GM19468 (cell line): Measurements from ENCODE around the gene DCLK1.

Experiments used
- ATAC-seq: cut with Tn5 transposase; IDR thresholded peaks from one replicate; pipeline ENCODE4 v1.9.1; 2021; ENCODE audit warnings: mild to moderate bottlenecking, moderate library complexity, moderate number of reproducible peaks; ENCODE audit not compliant: unreplicated experiment; ENCODE audit errors: extremely low read depth

The DCLK1 gene

DNA sequence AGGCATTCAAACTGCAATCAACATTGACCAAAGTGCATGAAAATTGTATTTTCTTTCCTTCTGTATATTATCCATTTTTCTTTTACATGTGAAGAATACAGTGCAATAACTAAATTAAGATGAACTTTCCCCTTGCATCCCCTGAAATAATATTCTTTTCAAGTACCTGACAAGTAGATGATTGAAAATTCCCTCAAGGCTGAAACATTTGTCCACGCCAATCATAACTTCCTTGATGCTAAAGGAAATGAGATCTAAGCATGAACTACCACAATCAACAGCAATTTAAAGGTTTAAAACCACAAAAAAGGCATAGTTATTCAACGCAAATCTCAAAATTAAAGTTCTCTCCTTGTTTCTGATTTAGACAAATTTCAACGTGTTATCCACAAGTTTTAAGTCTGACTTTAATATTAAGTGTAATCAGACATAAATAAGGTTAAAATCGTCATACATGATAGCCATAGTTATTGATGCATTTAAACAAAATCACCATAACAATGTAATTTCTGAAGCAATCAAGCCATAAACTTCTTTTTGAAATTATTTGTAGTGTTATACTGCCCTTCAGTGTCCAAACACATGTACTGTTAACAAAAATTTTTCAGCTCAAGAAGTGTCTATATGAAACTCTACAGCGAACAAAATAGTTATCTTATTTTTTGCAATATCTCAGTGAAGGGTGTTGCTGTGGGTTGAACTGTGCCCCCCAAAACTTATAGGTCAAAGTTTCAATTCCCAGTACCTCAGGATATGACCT lies 169.5 kb downstream of the DCLK1 start:
- no peak for ATAC-seq

DNA sequence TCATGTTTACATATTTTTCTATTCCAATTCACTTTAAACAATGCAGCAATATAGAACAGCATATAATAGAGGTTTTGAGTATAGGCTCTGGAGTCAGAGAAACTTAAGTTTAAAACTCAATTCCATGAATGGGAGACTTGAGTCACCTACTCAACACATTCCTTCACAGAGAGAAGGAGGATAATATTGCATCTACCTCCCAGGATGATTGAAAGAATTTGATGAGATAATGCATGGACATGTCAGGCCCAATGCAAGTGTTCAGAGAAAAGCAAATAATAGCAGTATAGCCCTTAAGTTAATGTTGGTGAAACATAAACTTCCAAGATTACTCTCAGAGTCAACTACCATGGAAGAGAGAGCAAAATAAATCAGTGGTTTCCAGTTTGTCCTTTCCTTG lies 170.2 kb downstream of the DCLK1 start:
- ATAC-seq, result no peak

DNA sequence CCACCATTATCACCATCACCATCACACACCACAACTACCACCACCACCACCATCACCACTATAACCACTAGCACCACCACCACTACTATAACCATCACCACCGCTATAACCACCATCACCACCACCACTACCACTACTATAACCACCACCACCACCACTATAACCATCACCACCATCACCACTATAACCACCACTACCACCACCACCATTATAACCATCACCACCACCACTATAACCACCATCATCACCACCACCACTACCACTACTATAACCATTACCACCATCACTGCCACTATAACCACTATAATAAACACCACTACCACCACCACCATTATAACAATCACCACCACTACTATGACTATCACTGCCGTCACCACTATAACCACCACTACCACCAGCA lies 173.2 kb downstream of the DCLK1 start:
- ATAC-seq, result no peak

DNA sequence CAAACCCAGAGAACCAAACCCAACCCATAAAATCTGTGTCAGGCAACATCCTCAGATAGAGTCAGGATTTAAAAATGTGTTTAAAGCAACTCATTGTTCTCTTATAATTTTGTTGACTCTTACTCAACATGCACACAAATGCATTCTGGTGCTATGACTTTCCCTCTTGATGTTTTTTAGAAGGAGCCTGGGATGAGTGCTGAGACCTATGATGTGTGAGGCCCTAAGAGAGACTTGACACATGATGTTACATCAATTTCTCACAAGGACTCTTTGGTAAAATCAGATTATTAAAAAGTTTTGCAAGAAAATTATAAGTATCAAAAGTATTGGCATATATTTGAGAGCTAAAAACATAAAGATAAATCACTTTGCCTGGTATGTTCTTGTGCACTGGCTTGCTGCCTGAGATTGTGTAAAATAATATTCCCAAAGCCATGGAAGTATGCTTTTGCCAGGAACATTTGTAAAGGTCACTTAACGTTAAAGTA lies 173.9 kb downstream of the DCLK1 start:
- ATAC-seq, result no peak

DNA sequence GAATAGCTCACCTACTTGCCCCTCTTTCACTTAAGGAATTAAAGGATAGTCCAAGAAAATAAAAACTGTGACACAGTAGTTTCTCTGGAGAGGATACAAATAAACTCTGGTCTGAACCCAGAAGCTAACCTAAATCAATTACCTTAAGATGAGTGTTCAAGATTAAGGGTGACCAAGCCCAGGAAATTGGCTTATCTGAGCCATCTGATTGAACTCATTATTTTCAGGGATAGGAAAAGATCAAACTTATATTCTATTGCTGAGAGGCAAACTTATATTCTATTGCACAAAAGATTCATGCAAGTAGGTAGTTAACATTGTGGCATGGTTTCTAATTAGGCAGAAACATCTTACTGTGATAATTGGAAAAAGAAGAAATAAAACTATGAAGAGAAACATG lies 175.1 kb downstream of the DCLK1 start:
- no peak for ATAC-seq

DNA sequence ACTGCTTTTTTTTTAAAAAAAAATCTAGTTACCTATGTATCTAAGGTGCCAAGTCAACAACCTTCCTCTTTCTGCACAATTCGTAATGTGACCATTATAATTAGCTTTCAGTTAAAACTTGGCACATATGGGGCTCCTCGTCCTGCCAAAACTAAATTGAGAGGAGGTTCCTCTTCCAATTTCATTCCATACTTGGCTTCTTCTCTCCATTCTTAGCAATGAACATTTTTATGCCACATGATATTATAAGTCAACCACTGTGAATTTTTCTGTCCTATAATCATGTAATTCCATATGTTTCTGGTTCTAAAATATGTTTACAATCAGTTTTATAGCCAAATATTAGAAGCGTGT lies 177.0 kb downstream of the DCLK1 start:
- ATAC-seq, result no peak

DNA sequence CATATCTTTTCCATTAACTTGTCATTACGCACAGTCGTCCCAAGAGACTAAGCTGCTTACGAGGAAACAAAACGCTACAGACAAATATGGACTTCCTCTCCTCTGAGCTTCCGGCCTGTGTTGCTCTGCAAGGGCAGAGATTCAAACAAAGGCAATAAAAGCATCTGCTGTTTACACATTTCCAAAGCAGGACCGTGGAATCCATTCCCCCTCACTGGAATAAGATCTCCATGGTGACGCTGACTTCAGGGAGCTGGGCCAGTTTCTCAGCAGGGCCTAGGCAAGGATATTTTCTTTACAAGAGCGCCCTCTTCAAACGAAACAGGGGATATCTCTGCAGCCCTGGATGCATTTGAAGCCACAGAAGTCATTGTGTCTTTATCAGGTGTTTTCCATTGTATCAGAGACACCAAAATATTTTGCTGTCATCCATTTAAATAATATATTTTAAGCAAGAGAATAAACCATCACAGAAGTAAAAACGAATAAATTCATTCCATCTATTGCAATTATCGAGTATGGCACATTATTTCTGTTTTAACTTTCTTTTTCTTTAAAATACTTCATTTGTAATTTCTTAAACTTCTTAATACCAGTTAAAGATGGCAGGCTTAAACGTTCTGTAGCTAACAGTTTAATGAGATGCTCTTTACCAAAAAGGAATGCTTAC lies 177.5 kb downstream of the DCLK1 start:
- ATAC-seq, result no peak

DNA sequence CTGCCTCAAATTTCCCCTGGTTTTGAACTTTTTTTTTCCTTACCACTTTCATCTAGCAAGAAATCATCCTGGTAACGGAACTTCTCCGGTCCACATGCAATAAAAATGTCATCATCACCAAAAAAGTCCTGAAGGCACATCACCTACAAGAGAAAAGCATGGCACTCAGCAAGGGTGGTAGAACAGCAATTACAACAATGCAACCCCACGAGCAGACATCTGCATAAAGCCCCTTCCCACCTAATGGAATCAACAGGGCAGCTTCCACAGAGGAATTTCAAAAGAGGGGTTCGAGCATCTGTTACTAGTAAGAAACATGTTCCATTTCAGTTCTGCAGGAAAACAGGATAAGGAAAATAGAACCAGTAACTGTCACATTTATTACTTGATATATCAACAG lies 183.9 kb downstream of the DCLK1 start:
- ATAC-seq, result no peak

DNA sequence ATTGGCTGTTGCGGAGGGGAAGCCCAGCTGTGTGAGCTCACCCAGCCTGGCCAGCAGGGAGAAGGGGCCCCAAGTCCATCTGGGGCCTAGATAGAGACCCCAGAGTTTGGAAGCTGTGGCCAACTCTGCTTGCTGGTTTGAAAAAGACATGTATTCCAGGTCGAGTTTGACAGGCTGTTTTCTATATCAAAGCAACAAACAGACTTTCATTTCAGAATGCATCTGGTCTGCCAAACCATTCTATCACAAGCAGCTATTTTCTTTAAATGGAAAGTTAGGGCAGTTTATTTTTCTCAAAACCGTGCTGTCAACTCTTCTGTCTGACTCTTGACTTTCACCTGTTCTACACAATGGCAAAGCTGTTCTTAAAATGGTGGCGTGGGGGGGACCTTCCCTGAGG lies 185.8 kb downstream of the DCLK1 start:
- no peak for ATAC-seq

DNA sequence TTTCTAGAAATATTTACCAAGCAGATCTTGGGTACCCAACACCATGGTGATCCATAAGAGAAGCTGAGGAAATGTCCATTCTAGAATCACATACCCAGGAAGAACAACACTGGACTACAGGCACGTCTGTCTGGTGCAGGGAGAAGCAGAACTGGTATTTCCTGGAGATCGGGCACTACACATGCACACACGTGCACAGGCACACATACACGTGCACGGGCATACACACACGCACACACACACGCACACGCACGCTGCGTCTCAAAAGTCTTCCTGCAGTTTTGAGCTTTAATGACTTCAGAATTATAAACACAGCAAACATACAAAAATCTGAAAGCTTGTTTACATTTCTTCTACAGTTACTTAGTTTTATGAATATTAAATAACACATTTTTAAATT lies 189.8 kb downstream of the DCLK1 start:
- ATAC-seq, result no peak

DNA sequence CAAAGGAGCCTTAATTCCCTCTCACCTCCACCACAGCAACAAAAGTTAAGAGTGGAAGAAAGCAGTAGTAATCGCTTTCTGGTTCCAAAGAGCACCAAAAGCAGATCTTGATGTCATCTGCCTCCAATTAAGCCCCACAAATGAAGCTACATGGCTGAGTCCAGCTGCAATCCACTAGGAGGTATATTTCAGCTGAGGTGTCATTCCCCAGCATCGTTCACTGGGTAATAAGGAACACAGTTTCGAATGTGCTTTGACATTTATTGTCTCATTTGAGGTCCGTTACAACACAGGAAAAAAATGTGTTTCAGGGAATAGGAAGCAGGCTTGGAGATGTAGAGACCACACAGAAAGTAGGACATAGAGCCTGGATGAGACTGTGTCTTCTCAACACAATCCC lies 190.4 kb downstream of the DCLK1 start:
- ATAC-seq, result no peak

DNA sequence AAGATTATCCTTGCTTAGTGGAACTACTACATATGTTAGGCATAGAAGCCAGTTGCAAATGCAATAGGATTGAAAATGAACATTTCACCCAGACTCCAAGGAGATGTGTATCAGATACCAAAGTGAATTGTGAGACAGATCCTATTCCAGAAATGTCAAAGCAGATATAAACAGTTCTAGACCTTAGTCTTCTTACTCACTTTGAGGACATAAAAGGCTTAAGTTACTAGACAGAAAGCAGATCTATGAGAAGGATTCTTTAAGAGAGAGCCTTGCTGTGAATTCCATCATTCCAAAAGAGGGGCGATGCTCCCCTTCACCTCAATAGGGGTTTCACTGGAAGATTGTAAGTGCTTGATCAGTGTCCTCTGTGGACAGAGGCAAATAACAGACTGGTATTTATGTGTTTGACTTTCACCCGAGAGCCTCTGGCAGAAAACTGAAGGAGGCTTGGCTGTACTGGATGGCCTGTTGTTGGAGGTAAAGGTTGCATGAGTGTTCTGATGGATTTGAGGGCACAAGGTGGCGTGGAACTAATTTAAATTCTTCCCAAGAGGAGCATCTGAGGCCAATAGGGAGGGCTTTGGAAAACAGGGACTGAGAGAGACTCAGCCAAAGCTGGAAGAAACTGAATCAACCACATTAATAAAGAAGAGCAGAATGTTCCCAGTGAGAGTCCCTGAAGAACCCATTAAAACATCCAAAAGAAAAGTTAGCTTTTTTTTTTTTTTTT lies 194.8 kb downstream of the DCLK1 start:
- no peak for ATAC-seq

DNA sequence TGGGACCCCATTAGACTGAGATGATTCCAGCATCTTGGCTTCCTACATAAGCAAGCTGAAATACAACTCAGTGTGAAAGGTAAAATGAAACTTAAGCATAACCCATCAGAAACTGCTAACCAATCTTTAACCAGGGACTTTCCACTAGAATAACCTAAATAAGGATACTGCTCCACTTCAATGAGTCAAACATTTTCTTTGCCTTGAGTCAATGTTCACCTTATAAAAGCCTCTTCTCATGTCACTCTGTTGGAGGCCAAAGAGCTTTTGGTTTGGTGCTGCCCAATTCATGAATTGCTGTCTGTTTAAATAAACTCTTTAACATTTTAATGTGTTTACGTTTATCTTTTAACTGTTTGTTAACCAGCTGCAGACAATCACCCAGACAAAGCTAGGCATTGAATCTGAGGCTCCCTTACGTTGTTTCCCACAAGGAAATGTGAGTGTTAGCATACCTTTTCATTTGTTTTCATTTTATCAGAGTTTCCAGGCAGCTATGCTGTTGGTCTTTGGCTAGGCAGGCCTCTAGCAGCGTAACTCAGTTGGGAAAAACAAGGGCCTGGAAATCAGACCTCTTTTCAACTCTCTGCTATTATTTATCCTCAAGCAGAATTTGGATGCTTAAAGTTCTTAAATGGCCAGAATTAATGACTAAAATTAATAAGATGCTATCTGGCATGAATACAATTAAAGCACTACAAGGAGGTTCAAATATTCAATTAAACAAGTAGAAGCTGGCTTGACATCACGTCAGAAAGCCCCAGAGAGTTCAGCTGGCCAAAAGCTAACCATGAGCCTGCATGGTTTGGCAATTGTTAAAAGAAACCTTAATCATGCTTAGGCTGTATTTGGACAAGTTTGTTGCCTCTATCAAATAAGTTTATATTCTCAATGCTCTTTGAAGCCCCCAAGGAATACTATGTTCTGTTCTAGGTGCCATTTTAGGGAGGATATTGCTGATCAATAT lies 200.2 kb downstream of the DCLK1 start:
- ATAC-seq, result peak; percentile 56

DNA sequence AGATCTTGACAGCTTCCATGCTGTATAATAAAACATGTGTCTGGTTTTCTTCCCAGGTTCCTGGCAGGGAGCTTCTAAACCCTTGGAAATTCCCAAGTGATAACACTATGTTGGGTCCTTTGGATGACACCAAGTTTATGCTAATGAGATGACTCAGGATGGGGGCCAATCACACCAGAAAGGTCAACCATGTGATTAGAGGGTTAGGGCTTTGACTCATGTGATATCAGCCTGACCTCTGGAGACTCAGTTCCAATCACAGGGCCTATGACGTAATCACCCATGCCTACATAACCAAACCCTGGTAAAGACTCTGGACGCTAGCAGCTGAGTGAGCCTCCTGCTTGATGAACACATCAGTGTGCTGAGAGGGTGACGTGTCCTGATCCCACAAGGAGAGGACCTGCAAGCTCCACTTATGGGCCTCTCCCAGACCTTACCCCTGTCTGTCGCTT lies 203.6 kb downstream of the DCLK1 start:
- ATAC-seq, result no peak

DNA sequence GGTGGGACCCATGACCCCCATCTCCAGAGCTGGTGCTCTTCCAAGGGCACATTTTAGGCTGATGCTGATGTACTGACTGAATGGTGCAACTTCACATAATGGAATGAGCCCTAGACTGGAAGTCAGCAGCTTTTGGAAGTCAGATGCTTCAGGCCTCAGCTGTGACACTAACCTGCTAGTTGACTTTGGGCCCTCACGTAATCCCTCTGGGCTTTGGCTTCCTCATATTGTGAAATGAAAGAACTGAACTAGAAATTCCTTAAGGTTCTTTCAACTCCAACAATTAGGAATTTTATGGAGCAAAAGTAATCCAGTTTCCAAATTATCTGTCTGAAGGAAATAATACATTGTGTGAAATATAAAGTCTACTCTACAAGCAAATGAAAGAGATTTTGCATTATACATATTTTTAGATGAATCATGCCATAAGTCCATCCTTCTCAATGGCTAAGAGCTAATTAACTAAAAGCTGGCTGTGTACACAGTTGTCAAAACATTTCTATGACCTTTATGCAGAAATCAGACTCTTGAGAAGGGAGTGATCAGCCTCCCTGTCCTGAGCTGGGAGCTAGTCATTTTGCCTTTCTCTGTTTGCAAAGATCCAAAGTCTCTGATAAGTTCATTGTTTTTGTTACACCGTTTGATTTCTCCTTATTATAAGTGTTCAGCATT lies 204.2 kb downstream of the DCLK1 start:
- ATAC-seq, result no peak

DNA sequence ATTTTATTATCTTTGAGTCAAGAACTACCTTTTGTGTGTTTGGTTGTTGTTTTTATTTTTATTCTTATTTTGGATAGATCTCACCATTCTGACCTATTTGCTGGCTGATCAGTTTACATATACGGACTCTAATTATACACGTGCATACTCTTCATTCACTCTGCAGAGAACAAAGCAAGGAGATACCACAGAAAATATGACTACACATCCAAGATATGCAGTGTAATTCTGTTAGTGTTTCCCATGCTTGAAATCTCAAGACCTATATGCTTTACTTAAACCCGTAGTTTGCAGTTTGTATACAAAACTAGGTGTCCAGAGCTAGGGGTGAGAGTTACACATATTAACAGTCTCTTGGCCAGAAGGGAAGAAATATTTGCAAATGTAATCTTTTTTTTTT lies 205.5 kb downstream of the DCLK1 start:
- ATAC-seq, result no peak

DNA sequence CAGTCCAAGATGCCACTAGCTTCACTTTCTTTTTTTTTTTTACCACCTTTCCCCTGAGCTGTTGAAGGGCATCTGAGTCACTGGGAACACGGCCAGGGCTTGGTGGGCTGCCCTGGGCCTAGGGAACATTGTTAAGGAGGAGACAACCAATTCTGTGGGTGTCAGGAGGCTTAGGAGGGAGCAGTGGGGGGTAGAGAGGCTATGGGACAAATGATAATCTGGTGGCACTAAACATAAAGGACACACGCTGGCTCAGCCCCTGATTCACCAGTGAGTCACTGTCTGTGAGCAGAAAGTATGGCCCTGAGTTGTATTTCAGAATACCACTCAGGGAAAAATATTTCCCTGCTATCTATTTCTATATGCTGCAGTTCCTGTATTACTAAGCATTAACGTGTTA lies 207.8 kb downstream of the DCLK1 start:
- ATAC-seq, result no peak

DNA sequence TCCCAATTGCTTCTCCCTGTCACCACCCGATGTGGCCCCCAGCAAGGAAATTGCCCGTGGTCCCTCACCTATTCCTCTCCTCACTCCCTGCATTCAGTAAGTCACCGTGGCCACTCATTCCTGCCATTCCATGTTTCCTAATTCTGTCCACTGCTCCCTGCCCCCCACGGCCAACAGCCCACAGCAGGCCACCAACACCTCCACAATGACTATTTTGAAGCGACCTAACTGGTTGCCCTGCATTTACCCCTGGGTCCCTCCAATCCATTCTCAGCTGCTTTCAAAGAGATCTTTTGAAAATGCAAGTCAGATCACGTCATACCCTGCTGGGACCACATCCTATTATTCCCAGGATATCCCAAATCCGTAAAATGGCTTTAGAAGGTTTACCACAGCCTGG lies 210.4 kb downstream of the DCLK1 start:
- ATAC-seq, result no peak

DNA sequence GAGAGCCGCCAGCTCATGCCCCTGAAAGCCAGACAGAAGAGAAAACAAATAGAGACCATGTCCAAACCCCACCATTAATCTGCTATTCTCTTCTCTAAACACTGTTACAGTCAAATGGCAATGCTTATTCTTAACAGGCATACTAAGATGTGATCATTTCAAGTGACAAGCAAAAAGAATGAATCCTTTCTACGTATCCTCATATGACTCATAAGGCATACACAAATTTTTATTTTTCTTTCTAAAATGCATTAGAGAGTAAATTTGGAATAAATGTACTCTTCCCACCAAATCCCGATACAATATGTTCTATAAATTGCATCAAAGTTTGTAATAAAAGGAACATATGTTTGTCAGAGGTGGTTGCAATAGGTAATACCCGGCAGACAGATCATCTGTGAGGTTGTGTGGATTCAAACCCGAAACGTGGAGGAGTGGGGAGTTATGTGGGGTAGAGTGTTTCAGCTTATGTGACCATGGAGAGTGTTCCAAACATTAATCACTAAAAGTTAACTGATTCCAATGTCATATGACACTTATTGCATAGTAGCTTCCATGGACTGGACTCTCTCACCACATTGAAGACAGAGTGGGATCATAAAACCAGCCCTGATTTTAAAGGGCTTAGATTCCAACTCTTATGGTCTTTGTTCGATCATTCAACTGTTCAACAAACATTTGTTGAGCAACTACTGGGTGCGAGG lies 213.1 kb downstream of the DCLK1 start:
- no peak for ATAC-seq
